Measurements from ENCODE around the gene ZCWPW1. TPM values are rescaled to one million over a fixed set of nuclear protein-coding genes. Genes with fewer than 3 reads are reported as not detected.

ZCWPW1 gene
- total and polyA plus RNA-seq, 5 experiments from 2014 or later, result 3.1 to 18.4 (median 9.3) TPM

- ATAC-seq, result no peak
- peak overlapping the region in 8 of 10 donors; percentile 7 to 98 (median 76) for H3K27ac Mint-ChIP-seq
- peaks cover 2 to 28% (median 5%) of the 10 kb centered on the region in 3 donors for H3K36me3 Mint-ChIP-seq
- H3K4me1 Mint-ChIP-seq, result peaks cover 11 to 35% (median 31%) of the 10 kb centered on the region in 4 donors
- no peak for DNase-seq
- no peaks in the 10 kb centered on the region for H3K27me3 Mint-ChIP-seq
- H3K4me3 Mint-ChIP-seq, result peak overlapping the region in 9 of 10 donors; percentile 7 to 97 (median 91)
- POLR2A ChIA-PET, result interaction anchor here (0.6 to 5.0 kb wide), 24 partner anchors 8 to 813 kb away, joined by 3 to 57 read pairs (median 6); partner anchors contain the start of genes AGFG2, AP4M1, FBXO24 and LRCH4
- peaks cover 0 to 2% (median 0%) of the 10 kb centered on the region in 9 donors for H3K9me3 Mint-ChIP-seq
These were observed 8.9 kb upstream of the ZCWPW1 start for GRCh38 chr7:100437150-100438100.

GRCh38 chr7:100435401-100436304, 7.2 kb upstream of the ZCWPW1 start:
- H3K4me3 Mint-ChIP-seq, result peak overlapping the region; percentile 85 to 97 (median 94)
- peaks cover 18 to 50% (median 48%) of the 10 kb centered on the region in 4 donors for H3K4me1 Mint-ChIP-seq
- peaks cover 0 to 2% (median 0%) of the 10 kb centered on the region in 9 donors for H3K9me3 Mint-ChIP-seq
- ATAC-seq (peak; percentile 34 to 50), DNase-seq (peak in 9 of 10 donors; percentile 25 to 69 (median 49))
- H3K36me3 Mint-ChIP-seq, result peaks cover 2 to 35% (median 5%) of the 10 kb centered on the region in 3 donors
- no peaks in the 10 kb centered on the region for H3K27me3 Mint-ChIP-seq
- POLR2A ChIA-PET, result interaction anchor here (0.5 to 5.0 kb wide), 26 partner anchors 7 to 811 kb away, joined by 3 to 57 read pairs (median 6); partner anchors contain the start of genes AGFG2, AP4M1, FBXO24 and LAMTOR4
- peak overlapping the region; percentile 84 to 98 (median 96) for H3K27ac Mint-ChIP-seq

- H3K4me1 Mint-ChIP-seq, result peaks cover 22 to 56% (median 54%) of the 10 kb centered on the region in 4 donors
- ATAC-seq (no peak), DNase-seq (peak in 1 of 10 donors; percentile 22)
- peaks cover 0 to 2% (median 0%) of the 10 kb centered on the region in 5 donors for H3K27me3 Mint-ChIP-seq
- peak overlapping the region; percentile 82 to 94 (median 89) for H3K4me3 Mint-ChIP-seq
- POLR2A ChIA-PET, result interaction anchor here (0.9 to 5.0 kb wide), 9 partner anchors 11 to 345 kb away, joined by 3 to 31 read pairs (median 4); partner anchors contain the start of genes COPS6, FBXO24, LRCH4 and MBLAC1
- peak overlapping the region; percentile 84 to 97 (median 93) for H3K27ac Mint-ChIP-seq
- H3K36me3 Mint-ChIP-seq, result peaks cover 4 to 38% (median 5%) of the 10 kb centered on the region in 3 donors
- H3K9me3 Mint-ChIP-seq, result peaks cover 0 to 3% (median 0%) of the 10 kb centered on the region in 9 donors
These were observed 6.0 kb upstream of the ZCWPW1 start for GRCh38 chr7:100434297-100435144.

- peaks cover 0 to 6% (median 0%) of the 10 kb centered on the region in 9 donors for H3K9me3 Mint-ChIP-seq
- DNase-seq, result no peak
- no peak for ATAC-seq
- peaks cover 5 to 41% (median 9%) of the 10 kb centered on the region in 3 donors for H3K36me3 Mint-ChIP-seq
- peaks cover 0 to 7% (median 0%) of the 10 kb centered on the region in 5 donors for H3K27me3 Mint-ChIP-seq
- peak overlapping the region; percentile 56 to 94 (median 88) for H3K4me3 Mint-ChIP-seq
- H3K4me1 Mint-ChIP-seq, result peaks cover 25 to 61% (median 58%) of the 10 kb centered on the region in 4 donors
- POLR2A ChIA-PET, result interaction anchor here (1.3 to 5.0 kb wide), 5 partner anchors 17 to 344 kb away, joined by 3 to 31 read pairs (median 8); partner anchors contain the start of genes COPS6, FBXO24, LRCH4 and TSC22D4
- peak overlapping the region; percentile 80 to 95 (median 92) for H3K27ac Mint-ChIP-seq
These were observed 5.2 kb upstream of the ZCWPW1 start for GRCh38 chr7:100433592-100434296.

- ATAC-seq (no peak), DNase-seq (no peak)
- POLR2A ChIA-PET, result no interaction called here
- Mint-ChIP-seq H3K27me3 (peaks cover 0 to 11% (median 0%) of the 10 kb centered on the region in 5 donors), H3K36me3 (peaks cover 5 to 41% (median 9%) of the 10 kb centered on the region in 3 donors), H3K4me3 (peak overlapping the region in 8 of 10 donors; percentile 0 to 94 (median 88)), H3K4me1 (peaks cover 30 to 66% (median 60%) of the 10 kb centered on the region in 4 donors), H3K9me3 (peaks cover 0 to 6% (median 0%) of the 10 kb centered on the region in 9 donors), H3K27ac (peak overlapping the region in 9 of 10 donors; percentile 24 to 95 (median 93))
These were observed 4.7 kb upstream of the ZCWPW1 start for GRCh38 chr7:100433276-100433591.

GRCh38 chr7:100432621-100433275, 4.2 kb upstream of the ZCWPW1 start:
- no peak for DNase-seq
- Mint-ChIP-seq H3K27me3 (peaks cover 0 to 11% (median 0%) of the 10 kb centered on the region in 5 donors), H3K36me3 (peaks cover 5 to 41% (median 9%) of the 10 kb centered on the region in 3 donors), H3K9me3 (peaks cover 0 to 6% (median 0%) of the 10 kb centered on the region in 9 donors), H3K27ac (peak overlapping the region in 9 of 10 donors; percentile 81 to 95 (median 91)), H3K4me3 (peak overlapping the region in 9 of 10 donors; percentile 25 to 94 (median 78)), H3K4me1 (peaks cover 32 to 71% (median 64%) of the 10 kb centered on the region in 4 donors)
- POLR2A ChIA-PET, result no interaction called here
- no peak for ATAC-seq

- peak overlapping the region in 9 of 10 donors; percentile 72 to 95 (median 90) for H3K27ac Mint-ChIP-seq
- peaks cover 0 to 11% (median 0%) of the 10 kb centered on the region in 5 donors for H3K27me3 Mint-ChIP-seq
- H3K36me3 Mint-ChIP-seq, result peaks cover 5 to 41% (median 9%) of the 10 kb centered on the region in 3 donors
- peaks cover 0 to 6% (median 0%) of the 10 kb centered on the region in 9 donors for H3K9me3 Mint-ChIP-seq
- peaks cover 32 to 71% (median 66%) of the 10 kb centered on the region in 4 donors for H3K4me1 Mint-ChIP-seq
- ATAC-seq, result no peak
- POLR2A ChIA-PET, result interaction anchor here (4.2 kb wide), 1 partner anchor 153 kb away, joined by 72 read pairs; the partner anchor contains the start of genes FBXO24 and LRCH4
- H3K4me3 Mint-ChIP-seq, result peak overlapping the region; percentile 71 to 94 (median 86)
- DNase-seq, result no peak
These were observed 3.5 kb upstream of the ZCWPW1 start for GRCh38 chr7:100432053-100432452.

GRCh38 chr7:100431286-100431735, 2.8 kb upstream of the ZCWPW1 start:
- Mint-ChIP-seq H3K9me3 (peaks cover 0 to 6% (median 0%) of the 10 kb centered on the region in 9 donors), H3K4me1 (peaks cover 32 to 71% (median 64%) of the 10 kb centered on the region in 4 donors), H3K27ac (peak overlapping the region; percentile 72 to 95 (median 89)), H3K4me3 (peak overlapping the region; percentile 71 to 94 (median 88)), H3K27me3 (peaks cover 0 to 11% (median 0%) of the 10 kb centered on the region in 5 donors), H3K36me3 (peaks cover 5 to 39% (median 9%) of the 10 kb centered on the region in 3 donors)
- DNase-seq, result no peak
- POLR2A ChIA-PET, result interaction anchor here (1.0 to 4.2 kb wide), 3 partner anchors 24 to 153 kb away, joined by 3 to 72 read pairs (median 11); partner anchors contain the start of genes FBXO24 and LRCH4
- no peak for ATAC-seq

GRCh38 chr7:100430493-100431285, 2.2 kb upstream of the ZCWPW1 start:
- Mint-ChIP-seq H3K27ac (peak overlapping the region; percentile 87 to 96 (median 94)), H3K9me3 (peaks cover 0 to 5% (median 0%) of the 10 kb centered on the region in 9 donors), H3K4me3 (peak overlapping the region; percentile 82 to 94 (median 88)), H3K36me3 (peaks cover 5 to 37% (median 9%) of the 10 kb centered on the region in 3 donors), H3K4me1 (peaks cover 32 to 71% (median 65%) of the 10 kb centered on the region in 4 donors), H3K27me3 (peaks cover 0 to 11% (median 0%) of the 10 kb centered on the region in 5 donors)
- POLR2A ChIA-PET, result interaction anchor here (0.6 to 4.2 kb wide), 32 partner anchors 7 to 1065 kb away, joined by 3 to 72 read pairs (median 4); partner anchors contain the start of genes AGFG2, AP4M1, ATP5MF and BUD31
- DNase-seq (peak in 6 of 10 donors; percentile 29 to 71 (median 34)), ATAC-seq (no peak)
